ENCODE measurements around the gene AP2M1. TPM values are rescaled to one million over a fixed set of nuclear protein-coding genes. Genes with fewer than 3 reads are reported as not detected.

The AP2M1 gene
- total RNA-seq, 8 experiments from 2014 or later: 218 to 443 (median 274) TPM

DNA sequence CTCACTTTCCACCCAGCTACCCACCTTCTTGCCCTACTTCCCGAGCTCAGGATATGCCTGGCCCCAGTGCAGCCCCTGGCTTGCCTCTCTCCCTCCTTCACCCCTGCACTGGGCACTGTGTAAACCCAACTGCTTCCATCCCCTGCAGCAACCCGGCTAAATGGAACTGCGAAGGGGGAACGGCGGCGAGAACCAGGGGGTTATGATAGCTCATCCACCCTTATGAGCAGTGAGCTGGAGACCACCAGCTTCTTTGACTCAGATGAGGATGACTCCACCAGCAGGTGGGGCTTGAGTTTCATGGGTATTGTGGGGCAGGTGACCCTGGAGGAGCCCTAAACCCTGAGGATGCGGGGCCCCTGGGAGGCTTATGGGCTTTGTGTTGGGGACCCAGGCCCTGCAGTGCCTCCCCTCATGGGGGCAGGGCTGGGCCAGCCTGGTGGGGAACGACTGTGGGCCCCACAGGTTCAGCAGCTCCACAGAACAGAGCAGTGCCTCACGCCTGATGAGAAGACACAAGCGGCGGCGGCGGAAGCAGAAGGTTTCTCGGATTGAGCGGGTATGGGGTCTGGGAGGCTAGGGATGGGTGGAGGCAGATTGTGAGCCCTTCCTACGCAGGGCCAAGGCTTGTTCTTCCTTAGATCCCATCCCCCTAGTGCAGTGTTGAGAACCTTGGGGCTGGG lies 9.9 kb upstream of the AP2M1 start:
- in situ Hi-C loops (cut with MboI; ENCODE audit: low pct_unique_long_range_greater_than_20kb in 2 of 9, low sequenced_read_pairs in 9 of 9, unreplicated experiment in 9 of 9): no loop called here
- H3K27ac ChIP-seq: no peak overlapping the region
- H3K4me3 ChIP-seq: no peak overlapping the region
- ATAC-seq (replicated peaks in 6 of 8): no peak
- WGBS, 10 experiments: 80 to 100% (median 100%) methylated on average over 1 to 3 of the region's 16 CpGs; no CpG with 5 or more reads in 7 of the 10 experiments
- no peaks in the 10 kb centered on the region for H3K4me1 ChIP-seq (replicated peaks in 1 of 2)

DNA sequence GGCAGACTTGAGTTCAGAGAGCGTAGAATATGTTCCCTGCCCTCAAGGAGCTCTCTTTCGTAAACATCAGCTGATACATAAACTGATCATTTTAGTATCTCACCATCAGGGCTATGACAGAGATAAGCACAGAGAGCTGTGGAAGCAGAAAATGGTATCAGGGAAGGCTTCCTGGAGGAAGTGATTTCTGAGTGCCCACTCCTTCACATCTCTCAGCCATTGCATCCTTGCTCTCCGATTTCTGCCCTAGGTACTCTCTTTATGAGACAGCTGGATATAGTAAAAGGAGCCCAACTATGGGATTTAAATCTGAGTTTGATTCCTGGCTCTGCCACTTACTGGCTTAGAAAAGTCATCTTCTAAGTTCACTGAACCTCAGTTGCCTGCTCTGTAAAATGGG lies 9.1 kb upstream of the AP2M1 start:
- no peak overlapping the region for H3K4me3 ChIP-seq
- WGBS, 10 experiments: 70 to 100% (median 93%) methylated on average over 1 to 3 of the region's 3 CpGs; no CpG with 5 or more reads in 3 of the 10 experiments
- no peaks in the 10 kb centered on the region for H3K4me1 ChIP-seq (replicated peaks in 1 of 2)
- no peak for ATAC-seq (replicated peaks in 6 of 8)
- in situ Hi-C loops (cut with MboI; ENCODE audit: low pct_unique_long_range_greater_than_20kb in 2 of 9, low sequenced_read_pairs in 9 of 9, unreplicated experiment in 9 of 9): no loop called here
- no peak overlapping the region for H3K27ac ChIP-seq

- Histone ChIP-seq H3K4me1 (replicated peaks in 1 of 2) (no peaks in the 10 kb centered on the region), H3K4me3 (no peak overlapping the region), H3K27ac (no peak overlapping the region)
- no peak for ATAC-seq (replicated peaks in 6 of 8)
- in situ Hi-C loops (cut with MboI; ENCODE audit: low pct_unique_long_range_greater_than_20kb in 2 of 9, low sequenced_read_pairs in 9 of 9, unreplicated experiment in 9 of 9): no loop called here
- WGBS, 10 experiments: 85 to 100% (median 95%) methylated on average over 1 to 6 of the region's 6 CpGs; no CpG with 5 or more reads in 7 of the 10 experiments
These were observed 8.0 kb upstream of the AP2M1 start for GRCh38 chr3:184166671-184167070.

GRCh38 chr3:184167786-184168185 lies 6.9 kb upstream of the AP2M1 start:
- Histone ChIP-seq H3K27ac (no peak overlapping the region), H3K4me3 (no peak overlapping the region), H3K4me1 (replicated peaks in 1 of 2) (no peaks in the 10 kb centered on the region)
- WGBS, 10 experiments: 95% methylated on average over 4 of the region's 8 CpGs; no CpG with 5 or more reads in 9 of the 10 experiments
- in situ Hi-C loops (cut with MboI; ENCODE audit: low pct_unique_long_range_greater_than_20kb in 2 of 9, low sequenced_read_pairs in 9 of 9, unreplicated experiment in 9 of 9): no loop called here
- no peak for ATAC-seq (replicated peaks in 6 of 8)

GRCh38 chr3:184168363-184169120 lies 6.1 kb upstream of the AP2M1 start:
- in situ Hi-C loops (cut with MboI; ENCODE audit: low pct_unique_long_range_greater_than_20kb in 2 of 9, low sequenced_read_pairs in 9 of 9, unreplicated experiment in 9 of 9): no loop called here
- peak in 5 of 8 experiments; percentile 36 to 50 (median 41) for ATAC-seq (replicated peaks in 6 of 8)
- Histone ChIP-seq H3K27ac (no peak overlapping the region), H3K4me1 (replicated peaks in 1 of 2) (no peaks in the 10 kb centered on the region), H3K4me3 (no peak overlapping the region)
- 0 to 100% (median 91%) methylated on average over 1 to 6 of the region's 9 CpGs; no CpG with 5 or more reads in 3 of the 10 experiments for WGBS, 10 experiments

DNA sequence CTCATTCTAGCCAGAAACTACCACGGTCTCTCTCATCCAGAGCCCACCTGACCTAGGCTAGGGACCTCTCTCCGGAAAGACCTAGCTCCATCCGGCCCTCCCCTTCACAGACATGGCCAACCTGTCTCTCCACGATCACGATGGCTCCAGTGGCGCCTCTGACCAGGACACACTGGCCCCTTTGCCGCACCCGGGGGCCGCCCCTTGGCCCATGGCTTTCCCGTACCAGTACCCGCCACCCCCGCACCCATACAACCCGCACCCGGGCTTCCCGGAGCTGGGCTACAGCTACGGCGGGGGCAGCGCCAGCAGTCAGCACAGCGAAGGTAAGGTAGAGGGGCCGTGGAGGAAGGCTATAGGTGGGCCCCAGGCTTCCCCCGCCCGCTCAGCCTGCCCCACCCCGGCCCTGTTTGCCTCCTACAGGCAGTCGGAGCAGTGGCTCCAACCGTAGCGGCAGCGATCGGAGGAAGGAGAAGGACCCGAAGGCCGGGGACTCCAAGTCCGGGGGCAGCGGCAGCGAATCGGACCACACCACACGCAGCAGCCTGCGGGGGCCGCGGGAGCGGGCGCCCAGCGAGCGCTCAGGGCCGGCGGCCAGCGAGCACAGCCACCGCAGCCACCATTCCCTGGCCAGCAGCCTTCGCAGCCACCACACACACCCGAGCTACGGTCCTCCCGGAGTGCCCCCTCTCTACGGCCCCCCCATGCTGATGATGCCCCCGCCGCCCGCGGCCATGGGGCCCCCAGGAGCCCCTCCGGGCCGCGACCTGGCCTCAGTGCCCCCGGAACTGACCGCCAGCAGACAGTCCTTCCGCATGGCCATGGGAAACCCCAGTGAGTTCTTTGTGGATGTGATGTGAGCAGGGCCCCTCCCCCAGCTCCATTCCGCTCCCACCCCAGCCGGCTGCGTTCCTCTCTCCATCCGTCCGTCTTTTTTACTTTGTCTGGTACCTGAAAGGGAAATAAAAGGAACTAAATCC lies 4.5 kb upstream of the AP2M1 start:
- Histone ChIP-seq H3K27ac (no peak overlapping the region), H3K4me3 (no peak overlapping the region), H3K4me1 (replicated peaks in 1 of 2) (peaks cover 0 to 3% of the 10 kb centered on the region in 2 donors)
- 90 to 100% (median 97%) methylated on average over 2 to 27 of the region's 66 CpGs; no CpG with 5 or more reads in 5 of the 10 experiments for WGBS, 10 experiments
- no peak for ATAC-seq (replicated peaks in 6 of 8)
- in situ Hi-C loops (cut with MboI; ENCODE audit: low pct_unique_long_range_greater_than_20kb in 2 of 9, low sequenced_read_pairs in 9 of 9, unreplicated experiment in 9 of 9): no loop called here

GRCh38 chr3:184171562-184171961 lies 3.1 kb upstream of the AP2M1 start:
- peak in 3 of 8 experiments; percentile 44 to 62 (median 55) for ATAC-seq (replicated peaks in 6 of 8)
- H3K27ac ChIP-seq: no peak overlapping the region

DNA sequence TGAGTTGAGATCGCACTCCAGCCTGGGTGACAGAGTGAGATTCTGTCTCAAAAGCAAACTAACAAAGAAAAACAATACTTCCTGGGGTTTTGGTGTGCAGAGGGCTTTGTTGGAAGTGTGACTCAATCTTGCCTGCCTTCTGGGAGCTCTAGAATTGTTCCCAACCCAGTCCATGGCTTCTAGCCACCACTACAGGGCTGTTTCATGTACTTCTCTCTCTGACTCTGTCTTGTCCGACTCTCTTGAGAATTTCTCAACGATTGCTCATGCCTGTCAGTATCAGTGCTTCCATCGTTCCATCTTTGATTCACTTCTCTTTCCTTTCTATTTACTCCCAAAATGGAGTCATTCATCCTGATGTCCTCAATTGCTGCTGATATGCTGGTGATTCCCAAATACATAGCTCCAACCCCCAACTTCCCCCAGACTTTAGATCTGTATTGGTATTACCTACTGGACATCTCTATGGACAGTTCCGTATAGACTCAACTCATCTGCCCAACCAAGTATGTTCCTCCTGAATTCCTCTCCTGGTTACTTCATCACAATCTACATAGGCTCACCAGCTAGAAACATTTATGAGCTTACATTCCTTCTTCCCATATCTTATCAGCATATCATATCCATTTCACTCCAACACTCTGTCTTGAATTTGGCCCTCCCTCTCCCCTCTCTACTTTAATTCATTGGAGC lies 1.8 kb upstream of the AP2M1 start:
- Histone ChIP-seq H3K4me1 (replicated peaks in 1 of 2) (peaks cover 11 to 15% of the 10 kb centered on the region in 2 donors), H3K4me3 (no peak overlapping the region), H3K27ac (no peak overlapping the region)
- in situ Hi-C loops (cut with MboI; ENCODE audit: low pct_unique_long_range_greater_than_20kb in 2 of 9, low sequenced_read_pairs in 9 of 9, unreplicated experiment in 9 of 9): no loop called here
- peak in 2 of 8 experiments; percentile 1 to 2 for ATAC-seq (replicated peaks in 6 of 8)
- 13 to 94% (median 83%) methylated on average over 2 to 5 of the region's 5 CpGs; no CpG with 5 or more reads in 1 of the 10 experiments for WGBS, 10 experiments

More at GRCh38 chr3:184171562-184171961, 3.1 kb upstream of the AP2M1 start:
- in situ Hi-C loops (cut with MboI; ENCODE audit: low pct_unique_long_range_greater_than_20kb in 2 of 9, low sequenced_read_pairs in 9 of 9, unreplicated experiment in 9 of 9): no loop called here
- Histone ChIP-seq H3K4me3 (no peak overlapping the region), H3K4me1 (replicated peaks in 1 of 2) (peaks cover 0 to 3% of the 10 kb centered on the region in 2 donors)
- 0 to 87% (median 10%) methylated on average over 1 to 4 of the region's 9 CpGs; no CpG with 5 or more reads in 3 of the 10 experiments for WGBS, 10 experiments

- 67 to 100% (median 89%) methylated on average over 1 to 2 of the region's 2 CpGs; no CpG with 5 or more reads in 3 of the 10 experiments for WGBS, 10 experiments
- Histone ChIP-seq H3K4me1 (replicated peaks in 1 of 2) (peaks cover 12 to 15% of the 10 kb centered on the region in 2 donors), H3K27ac (no peak overlapping the region), H3K4me3 (no peak overlapping the region)
- no peak for ATAC-seq (replicated peaks in 6 of 8)
- in situ Hi-C loops (cut with MboI; ENCODE audit: low pct_unique_long_range_greater_than_20kb in 2 of 9, low sequenced_read_pairs in 9 of 9, unreplicated experiment in 9 of 9): no loop called here
These were observed 1.3 kb upstream of the AP2M1 start for GRCh38 chr3:184173374-184173722.

DNA sequence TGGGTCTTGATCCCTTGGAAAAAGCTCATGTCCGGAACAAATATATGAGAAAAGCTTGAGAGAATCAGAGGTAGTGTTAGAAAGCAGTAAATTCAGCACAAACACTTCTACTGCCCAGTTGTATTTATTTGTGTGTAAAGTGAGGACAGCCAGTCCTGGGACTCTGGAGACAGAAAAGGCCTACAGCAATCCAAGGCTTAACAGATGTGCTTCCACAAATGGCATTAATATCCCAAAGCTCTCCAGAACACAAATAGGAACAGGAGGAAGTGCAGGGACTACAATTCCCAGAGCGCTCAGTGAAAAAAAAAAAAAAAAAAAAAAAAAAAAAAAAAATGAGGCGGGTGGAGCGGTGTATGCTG lies 390 bp upstream of the AP2M1 start:
- Histone ChIP-seq H3K27ac (no peak overlapping the region), H3K4me3 (no peak overlapping the region), H3K4me1 (replicated peaks in 1 of 2) (peaks cover 12 to 15% of the 10 kb centered on the region in 2 donors)
- WGBS, 10 experiments: 0 to 67% (median 14%) methylated on average over 1 to 4 of the region's 4 CpGs; no CpG with 5 or more reads in 1 of the 10 experiments
- no peak for ATAC-seq (replicated peaks in 6 of 8)
- in situ Hi-C loops (cut with MboI; ENCODE audit: low pct_unique_long_range_greater_than_20kb in 2 of 9, low sequenced_read_pairs in 9 of 9, unreplicated experiment in 9 of 9): no loop called here

- H3K4me3 ChIP-seq: peak overlapping the region; percentile 89 to 97 (median 95)
- WGBS, 10 experiments: 0 to 17% (median 4%) methylated on average over 1 to 8 of the region's 8 CpGs; no CpG with 5 or more reads in 2 of the 10 experiments
- peaks cover 12 to 15% of the 10 kb centered on the region in 2 donors for H3K4me1 ChIP-seq (replicated peaks in 1 of 2)
- no peak for ATAC-seq (replicated peaks in 6 of 8)
- H3K27ac ChIP-seq: peak overlapping the region; percentile 91 to 92
- in situ Hi-C loops (cut with MboI; ENCODE audit: low pct_unique_long_range_greater_than_20kb in 2 of 9, low sequenced_read_pairs in 9 of 9, unreplicated experiment in 9 of 9): no loop called here
These were observed 851 bp downstream of the AP2M1 start for GRCh38 chr3:184175506-184175905.

DNA sequence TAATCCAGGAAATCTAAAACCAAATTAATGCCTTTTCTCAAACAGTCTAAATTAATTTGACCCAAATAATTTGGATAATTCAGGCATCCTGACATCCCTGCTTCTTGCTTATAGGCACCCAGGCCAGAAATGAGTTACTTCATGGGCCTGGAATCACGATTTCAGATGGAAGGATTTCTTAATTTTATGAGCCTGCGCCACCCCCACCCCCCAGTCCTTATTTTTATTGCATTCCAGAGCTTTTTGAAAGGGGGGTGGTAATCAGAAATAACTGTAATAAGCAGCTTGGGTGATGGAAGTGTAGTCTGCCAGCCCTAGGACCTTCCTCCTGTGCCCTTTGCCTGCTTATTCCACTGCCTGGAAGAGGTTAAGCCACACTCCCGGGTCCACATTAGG lies 1.3 kb downstream of the AP2M1 start:
- Histone ChIP-seq H3K27ac (peak overlapping the region; percentile 68 to 75), H3K4me3 (peak overlapping the region; percentile 89 to 97 (median 95)), H3K4me1 (replicated peaks in 1 of 2) (peaks cover 12 to 15% of the 10 kb centered on the region in 2 donors)
- 0 to 25% (median 0%) methylated on average over 1 to 3 of the region's 3 CpGs; no CpG with 5 or more reads in 4 of the 10 experiments for WGBS, 10 experiments
- ATAC-seq (replicated peaks in 6 of 8): peak in 5 of 8 experiments; percentile 0 to 8 (median 1)
- in situ Hi-C loops (cut with MboI; ENCODE audit: low pct_unique_long_range_greater_than_20kb in 2 of 9, low sequenced_read_pairs in 9 of 9, unreplicated experiment in 9 of 9): no loop called here
